Tibial artery (tissue), 4 donors: Measurements from ENCODE around the gene ST8SIA2.

Experiments used
- DNase-seq, 2 donors: peaks; one replicate each; pipeline ENCODE4 v3.0.0-alpha.2; 2019
- H3K27ac ChIP-seq, 2 donors: fragments of 200-600 bp; sonication (generic) in 1 of 2; 1 replicate in 1 of 2; 2 replicates in 1 of 2; pipeline ENCODE4 v1.5.1; 2018 to 2019; ENCODE audit warnings: mild to moderate bottlenecking in 1 of 2
- H3K27me3 ChIP-seq, 2 donors: fragments of 200-600 bp; sonication (generic) in 1 of 2; one replicate each; pipeline versions ENCODE4 v1.5.1 to v1.6.0; 2016 to 2019
- H3K36me3 ChIP-seq, 3 donors: fragments of 200-600 bp; sonication (generic) in 2 of 3; one replicate each; pipeline ENCODE4 v1.5.1; 2016 to 2019; ENCODE audit warnings: mild to moderate bottlenecking in 2 of 3
- H3K4me1 ChIP-seq, 4 donors: fragments of 200-600 bp; sonication (generic) in 2 of 4; 1 replicate in 3 of 4; 2 replicates in 1 of 4; pipeline ENCODE4 v1.5.1; 2016 to 2019
- H3K4me3 ChIP-seq, 2 donors: fragments of 200-600 bp; sonication (generic) in 1 of 2; 1 replicate in 1 of 2; 2 replicates in 1 of 2; pipeline ENCODE4 v1.5.1; 2018 to 2019; ENCODE audit warnings: mild to moderate bottlenecking in 2 of 2
- H3K9me3 ChIP-seq, 3 donors: fragments of 200-600 bp; sonication (generic) in 1 of 3; one replicate each; pipeline ENCODE4 v1.5.1; 2016 to 2019
- intact Hi-C: fragments of 100-400 bp; cut with DNase I; formaldehyde crosslinking; loops from one replicate; pipeline ENCODE4 v1.15.0; 2023; ENCODE audit warnings: low total_unique reads
- TF ChIP-seq, protein P1 (sequence below), 2 experiments: fragments of 200-600 bp in 1 of 2; fragments of 450-650 bp in 1 of 2; IDR thresholded peaks; one replicate each; pipeline ENCODE4 v1.5.1; 2017 to 2019; ENCODE audit warnings: antibody characterized with exemption in 2 of 2, mild to moderate bottlenecking in 1 of 2, moderate library complexity in 1 of 2

The ST8SIA2 gene

DNA sequence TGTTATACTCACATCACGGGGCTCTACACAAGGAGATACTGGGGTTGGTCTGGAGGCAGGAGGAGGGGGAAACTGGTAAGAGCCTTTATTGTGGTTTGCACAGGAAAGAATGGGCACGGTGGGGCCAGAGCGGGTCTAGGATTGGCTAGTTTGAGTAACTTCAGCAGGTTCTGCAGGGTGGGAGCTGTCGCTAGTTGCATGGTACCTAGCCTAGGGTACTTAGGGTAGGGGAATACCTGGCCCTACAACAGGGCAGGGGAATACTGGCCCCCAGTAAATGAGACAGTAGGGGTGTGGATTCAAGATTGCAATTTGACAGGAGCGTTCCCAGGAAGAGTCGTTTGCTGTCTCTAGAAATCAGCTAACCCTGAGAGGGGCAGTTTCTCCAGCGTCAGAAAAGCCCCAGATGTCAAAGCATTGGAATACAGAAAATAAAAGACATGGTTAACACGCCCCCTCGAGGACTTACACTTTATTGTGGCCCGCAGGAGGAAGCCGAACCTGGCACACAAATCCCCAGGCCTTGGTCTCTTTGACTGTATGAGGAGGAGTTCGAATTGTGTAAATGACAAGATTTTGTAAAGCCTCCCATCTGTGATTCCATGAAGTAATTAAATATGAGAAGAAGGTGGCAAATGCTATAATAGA, 32.0 kb downstream of the ST8SIA2 start:
- intact Hi-C loops: no loop called here
- TF ChIP-seq, protein P1, sequence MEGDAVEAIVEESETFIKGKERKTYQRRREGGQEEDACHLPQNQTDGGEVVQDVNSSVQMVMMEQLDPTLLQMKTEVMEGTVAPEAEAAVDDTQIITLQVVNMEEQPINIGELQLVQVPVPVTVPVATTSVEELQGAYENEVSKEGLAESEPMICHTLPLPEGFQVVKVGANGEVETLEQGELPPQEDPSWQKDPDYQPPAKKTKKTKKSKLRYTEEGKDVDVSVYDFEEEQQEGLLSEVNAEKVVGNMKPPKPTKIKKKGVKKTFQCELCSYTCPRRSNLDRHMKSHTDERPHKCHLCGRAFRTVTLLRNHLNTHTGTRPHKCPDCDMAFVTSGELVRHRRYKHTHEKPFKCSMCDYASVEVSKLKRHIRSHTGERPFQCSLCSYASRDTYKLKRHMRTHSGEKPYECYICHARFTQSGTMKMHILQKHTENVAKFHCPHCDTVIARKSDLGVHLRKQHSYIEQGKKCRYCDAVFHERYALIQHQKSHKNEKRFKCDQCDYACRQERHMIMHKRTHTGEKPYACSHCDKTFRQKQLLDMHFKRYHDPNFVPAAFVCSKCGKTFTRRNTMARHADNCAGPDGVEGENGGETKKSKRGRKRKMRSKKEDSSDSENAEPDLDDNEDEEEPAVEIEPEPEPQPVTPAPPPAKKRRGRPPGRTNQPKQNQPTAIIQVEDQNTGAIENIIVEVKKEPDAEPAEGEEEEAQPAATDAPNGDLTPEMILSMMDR (IDR thresholded peaks at IDR 0.05): no peak
- Histone ChIP-seq H3K4me3 (no peak overlapping the region), H3K27ac (no peak overlapping the region), H3K36me3 (no peaks in the 10 kb centered on the region), H3K27me3 (peaks cover 0 to 3% of the 10 kb centered on the region in 2 donors), H3K9me3 (no peaks in the 10 kb centered on the region), H3K4me1 (no peaks in the 10 kb centered on the region)
- no peak for DNase-seq

DNA sequence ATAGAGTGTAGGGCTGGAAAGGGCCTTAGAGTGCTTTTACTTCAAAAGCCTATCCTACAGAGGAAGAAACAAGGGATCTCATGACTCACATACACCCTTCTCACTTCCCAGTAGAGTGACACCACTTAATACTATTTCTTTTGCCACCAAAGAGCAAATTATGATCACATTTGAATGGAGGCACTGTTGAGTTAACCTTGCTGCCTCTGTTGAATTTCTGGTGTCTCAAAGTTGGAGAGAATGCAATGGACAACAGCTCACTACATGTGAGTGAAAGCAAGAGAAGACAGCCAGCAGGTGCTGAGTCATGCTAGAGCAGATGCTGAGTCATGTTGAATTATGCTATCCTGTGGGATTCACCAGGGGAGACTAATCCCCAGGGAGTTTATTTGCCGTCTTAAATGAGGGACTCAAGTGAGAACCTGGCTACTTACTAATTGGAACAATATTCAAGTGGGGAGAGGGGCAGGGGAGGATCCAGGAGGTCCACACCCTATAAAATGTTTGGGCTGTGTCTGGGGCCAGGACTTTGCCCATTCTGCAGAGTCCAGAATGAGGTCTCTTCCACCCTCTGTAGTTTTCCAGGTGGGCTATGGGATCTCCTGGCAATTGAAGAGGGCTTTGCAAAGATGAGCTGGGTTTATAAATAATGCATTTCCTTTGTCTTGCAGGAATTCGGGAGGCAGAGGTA, 35.8 kb downstream of the ST8SIA2 start:
- Histone ChIP-seq H3K27ac (no peak overlapping the region), H3K36me3 (no peaks in the 10 kb centered on the region), H3K27me3 (peaks cover 0 to 3% of the 10 kb centered on the region in 2 donors), H3K4me3 (no peak overlapping the region), H3K9me3 (no peaks in the 10 kb centered on the region), H3K4me1 (no peaks in the 10 kb centered on the region)
- TF ChIP-seq, protein P1 (IDR thresholded peaks at IDR 0.05): no peak
- DNase-seq: no peak
- intact Hi-C loops: no loop called here

DNA sequence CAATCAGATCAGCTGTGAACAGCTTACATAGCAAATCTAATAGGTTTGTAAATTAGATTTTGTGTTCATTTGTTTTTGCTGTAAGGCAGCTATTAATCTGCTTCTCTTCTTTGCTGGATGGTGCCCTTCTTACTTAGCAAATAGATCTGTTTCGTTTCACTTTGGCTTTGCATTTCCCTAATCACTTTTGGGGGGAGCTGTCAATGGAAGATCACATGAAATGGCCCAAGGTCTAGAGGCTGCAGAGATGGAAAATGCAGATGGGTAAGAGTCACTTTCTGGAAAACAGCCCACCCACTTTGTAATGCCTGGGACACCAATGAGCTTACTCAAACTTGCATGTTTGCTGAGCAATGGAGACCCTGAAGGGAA, 36.4 kb downstream of the ST8SIA2 start:
- Histone ChIP-seq H3K4me1 (no peaks in the 10 kb centered on the region), H3K4me3 (no peak overlapping the region), H3K36me3 (no peaks in the 10 kb centered on the region), H3K27ac (no peak overlapping the region), H3K9me3 (no peaks in the 10 kb centered on the region), H3K27me3 (peaks cover 0 to 3% of the 10 kb centered on the region in 2 donors)
- DNase-seq: no peak
- TF ChIP-seq, protein P1 (IDR thresholded peaks at IDR 0.05): no peak
- intact Hi-C loops: no loop called here

DNA sequence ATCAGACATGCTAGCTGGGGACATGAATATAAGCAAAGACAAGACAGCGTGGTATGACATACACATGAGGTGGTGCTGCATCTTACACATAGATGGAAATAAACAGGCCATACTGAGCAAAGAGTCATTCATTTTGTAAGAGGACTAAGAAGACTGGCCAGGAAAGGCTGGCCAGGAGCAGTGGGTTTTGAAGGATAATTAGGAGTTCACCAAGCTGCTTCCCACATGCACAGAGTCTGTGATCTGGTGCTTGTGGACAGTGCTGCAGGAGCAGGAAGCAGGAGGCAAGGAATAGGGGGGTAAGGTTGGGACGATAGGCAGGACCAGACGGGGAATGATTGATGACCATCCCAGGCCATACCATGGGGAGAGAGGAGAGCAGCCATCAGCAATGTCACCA, 41.5 kb downstream of the ST8SIA2 start:
- H3K4me1 ChIP-seq: no peaks in the 10 kb centered on the region
- no peak overlapping the region for H3K4me3 ChIP-seq
- no peak for DNase-seq
- H3K36me3 ChIP-seq: no peaks in the 10 kb centered on the region
- TF ChIP-seq, protein P1 (IDR thresholded peaks at IDR 0.05): no peak
- H3K27me3 ChIP-seq: peaks cover 0 to 9% of the 10 kb centered on the region in 2 donors
- intact Hi-C loops: no loop called here
- no peaks in the 10 kb centered on the region for H3K9me3 ChIP-seq
- H3K27ac ChIP-seq: no peak overlapping the region

DNA sequence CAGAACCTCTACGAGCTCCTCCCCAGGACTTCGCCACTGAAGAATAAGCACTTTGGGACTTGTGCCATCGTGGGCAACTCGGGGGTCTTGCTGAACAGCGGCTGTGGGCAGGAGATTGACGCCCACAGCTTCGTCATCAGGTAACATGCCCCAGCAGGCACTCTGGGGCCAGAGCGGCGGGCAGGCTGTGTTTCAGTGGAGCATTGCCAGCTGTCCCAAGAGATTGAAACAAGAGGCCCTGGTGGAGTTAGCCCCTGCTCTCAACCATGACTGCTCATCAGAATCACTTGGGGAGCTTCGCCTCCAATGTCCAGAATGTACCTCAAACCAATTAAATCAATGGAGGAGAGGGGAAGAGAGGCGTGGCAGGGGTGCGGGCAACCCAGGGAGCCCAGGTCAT, 44.8 kb downstream of the ST8SIA2 start:
- H3K36me3 ChIP-seq: no peaks in the 10 kb centered on the region
- no peak for DNase-seq
- H3K27ac ChIP-seq: no peak overlapping the region
- H3K4me3 ChIP-seq: no peak overlapping the region
- H3K9me3 ChIP-seq: no peaks in the 10 kb centered on the region
- peaks cover 0 to 9% of the 10 kb centered on the region in 2 donors for H3K27me3 ChIP-seq
- TF ChIP-seq, protein P1 (IDR thresholded peaks at IDR 0.05): no peak
- no peaks in the 10 kb centered on the region for H3K4me1 ChIP-seq
- intact Hi-C loops: no loop called here
